Brain microvascular endothelial cell (primary cell): ENCODE measurements around the gene EYA2.

Experiments
- DNase-seq: peaks from one replicate; pipeline ENCODE4 v3.0.0-alpha.2; 2020
- H3K27ac ChIP-seq: fragments of 250-450 bp; sonication (Bioruptor Pico); 2 replicates; pipeline ENCODE4 v1.5.1; 2020; ENCODE audit warnings: mild to moderate bottlenecking, moderate library complexity
- H3K27me3 ChIP-seq: fragments of 250-450 bp; sonication (Bioruptor Pico); replicated peaks from 2 replicates; pipeline ENCODE4 v1.5.1; 2020; ENCODE audit warnings: mild to moderate bottlenecking
- H3K36me3 ChIP-seq: fragments of 250-450 bp; sonication (Bioruptor Pico); replicated peaks from 2 replicates; pipeline ENCODE4 v1.5.1; 2020; ENCODE audit warnings: mild to moderate bottlenecking
- H3K4me3 ChIP-seq: 2 replicates; pipeline ENCODE4 v1.5.1; 2011; ENCODE audit warnings: low read depth, mild to moderate bottlenecking, control low read depth, low read length, moderate library complexity
- CTCF ChIP-seq: IDR thresholded peaks from 2 replicates; pipeline ENCODE4 v1.5.1; 2011; ENCODE audit warnings: low read depth, mild to moderate bottlenecking, moderate library complexity, low read length, control low read depth, inconsistent platforms; ENCODE audit errors: missing control alignments
- in situ Hi-C: cut with HindIII; loops from 2 replicates; pipeline ENCODE4 v1.10.0; 2017; ENCODE audit warnings: low sequenced_read_pairs, low pct_ligation_motif_present

EYA2 gene

GRCh38 chr20:46934746-46935287 lies 40.2 kb downstream of the EYA2 start:
- no peak for TF ChIP-seq CTCF
- H3K4me3 ChIP-seq: no peak overlapping the region
- H3K27me3 ChIP-seq: peaks cover 23% of the 10 kb centered on the region
- H3K27ac ChIP-seq: no peak overlapping the region
- in situ Hi-C loops: no loop called here
- no peak for DNase-seq
- H3K36me3 ChIP-seq: no peaks in the 10 kb centered on the region

DNA sequence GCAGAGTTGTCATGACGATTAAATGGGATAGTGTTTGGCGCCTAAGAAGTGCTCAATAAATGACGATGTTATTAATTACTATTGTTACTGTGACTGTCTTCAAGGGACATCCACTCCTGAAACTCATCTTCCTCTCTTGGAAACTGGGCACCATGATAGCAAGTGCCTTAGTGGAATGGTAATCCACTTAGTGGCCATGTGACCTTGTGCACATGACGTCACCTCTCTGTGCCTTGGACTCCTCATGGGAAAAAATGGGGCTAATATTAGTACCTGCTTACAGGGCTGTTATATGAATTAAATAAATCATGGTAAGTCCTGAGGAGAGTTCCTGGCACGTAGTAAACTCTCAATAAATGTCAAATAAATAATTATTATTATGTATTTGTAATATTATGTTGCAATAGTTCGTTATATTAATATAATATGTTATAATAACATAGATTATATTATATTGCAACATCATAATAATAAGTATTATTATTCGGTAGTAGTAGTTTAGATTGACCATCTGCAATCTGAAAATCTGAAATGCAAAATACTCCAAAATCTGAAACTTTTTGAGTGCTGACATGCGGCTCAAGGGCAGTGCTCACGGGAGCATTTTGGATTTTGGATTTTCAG lies 40.9 kb downstream of the EYA2 start:
- DNase-seq: no peak
- peaks cover 23% of the 10 kb centered on the region for H3K27me3 ChIP-seq
- in situ Hi-C loops: no loop called here
- no peak for TF ChIP-seq CTCF
- no peak overlapping the region for H3K4me3 ChIP-seq
- no peak overlapping the region for H3K27ac ChIP-seq
- H3K36me3 ChIP-seq: no peaks in the 10 kb centered on the region

GRCh38 chr20:46936415-46937156 lies 41.9 kb downstream of the EYA2 start:
- TF ChIP-seq CTCF: no peak

GRCh38 chr20:46937157-46937523 lies 42.5 kb downstream of the EYA2 start:
- Histone ChIP-seq H3K4me3 (no peak overlapping the region), H3K27ac (no peak overlapping the region), H3K36me3 (no peaks in the 10 kb centered on the region), H3K27me3 (peaks cover 13% of the 10 kb centered on the region)
- TF ChIP-seq CTCF: no peak
- in situ Hi-C loops: no loop called here
- no peak for DNase-seq

More at GRCh38 chr20:46936415-46937156, 41.9 kb downstream of the EYA2 start:
- Histone ChIP-seq H3K36me3 (no peaks in the 10 kb centered on the region), H3K4me3 (no peak overlapping the region), H3K27ac (no peak overlapping the region), H3K27me3 (peaks cover 18% of the 10 kb centered on the region)
- in situ Hi-C loops: no loop called here
- no peak for DNase-seq

DNA sequence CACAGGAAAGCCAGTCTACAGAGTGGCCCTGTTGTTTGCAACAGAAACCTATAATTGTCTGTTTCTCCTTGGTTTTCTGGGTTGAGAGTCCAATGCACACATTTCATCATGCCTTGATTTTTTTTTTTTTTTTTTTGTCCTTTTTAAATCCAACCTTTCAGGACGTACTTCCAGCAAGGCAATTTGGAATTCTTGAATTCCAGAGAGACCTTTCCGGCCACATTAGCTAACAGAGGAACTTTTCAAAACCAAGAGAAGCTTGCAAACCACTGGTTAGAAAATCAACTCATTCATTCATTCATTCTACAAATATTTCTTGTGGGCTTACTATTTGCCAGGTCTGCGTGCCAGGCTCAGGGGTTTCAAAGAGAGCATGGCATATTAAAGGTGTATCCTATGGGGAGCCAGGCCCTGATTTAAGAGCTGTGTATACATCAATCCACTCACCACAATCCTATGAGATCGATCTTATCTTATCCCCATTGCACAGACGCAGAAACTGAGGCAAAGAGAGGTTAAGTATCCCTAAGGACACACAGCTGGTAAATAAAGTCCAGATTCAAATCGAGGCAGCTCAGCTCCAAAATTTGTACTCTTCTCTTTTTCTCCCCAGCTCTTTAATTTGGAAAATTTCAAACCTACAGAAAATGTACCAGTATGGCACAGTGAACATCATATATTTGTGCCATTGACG lies 43.0 kb downstream of the EYA2 start:
- Histone ChIP-seq H3K4me3 (no peak overlapping the region), H3K27ac (no peak overlapping the region), H3K27me3 (peaks cover 8% of the 10 kb centered on the region), H3K36me3 (no peaks in the 10 kb centered on the region)
- in situ Hi-C loops: no loop called here
- TF ChIP-seq CTCF: no peak
- no peak for DNase-seq
